HG03442 (cell line): ENCODE data around the gene NFKBIL1.
A peak's percentile ranks its signal among the peaks of the same experiment; 100 is the strongest.
"Not testable (repeated sequence)": the region's sequence is repeated elsewhere in the genome, so short reads cannot be mapped to it uniquely, and the experiment has no call there.

Experiments
- ATAC-seq: cut with Tn5 transposase; IDR thresholded peaks from one replicate; pipeline ENCODE4 v1.9.1; 2021; ENCODE audit warnings: mild to moderate bottlenecking, moderate library complexity; ENCODE audit not compliant: unreplicated experiment

The NFKBIL1 gene

DNA sequence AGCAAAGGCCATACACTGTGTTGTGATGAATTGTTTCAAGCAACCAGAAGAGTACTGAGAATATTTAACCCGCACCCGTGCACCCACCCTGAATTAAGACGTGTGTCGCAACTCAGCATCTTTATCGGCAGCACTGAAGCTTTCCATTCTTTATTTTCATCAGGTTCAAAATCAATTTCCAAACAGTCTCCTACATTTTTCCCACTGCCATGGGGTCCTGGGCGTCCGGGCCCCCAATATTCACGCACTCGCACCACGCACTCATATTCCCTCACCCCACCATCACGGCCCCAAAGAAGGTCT is 33.0 kb downstream of the NFKBIL1 start:
- ATAC-seq, result no peak

DNA sequence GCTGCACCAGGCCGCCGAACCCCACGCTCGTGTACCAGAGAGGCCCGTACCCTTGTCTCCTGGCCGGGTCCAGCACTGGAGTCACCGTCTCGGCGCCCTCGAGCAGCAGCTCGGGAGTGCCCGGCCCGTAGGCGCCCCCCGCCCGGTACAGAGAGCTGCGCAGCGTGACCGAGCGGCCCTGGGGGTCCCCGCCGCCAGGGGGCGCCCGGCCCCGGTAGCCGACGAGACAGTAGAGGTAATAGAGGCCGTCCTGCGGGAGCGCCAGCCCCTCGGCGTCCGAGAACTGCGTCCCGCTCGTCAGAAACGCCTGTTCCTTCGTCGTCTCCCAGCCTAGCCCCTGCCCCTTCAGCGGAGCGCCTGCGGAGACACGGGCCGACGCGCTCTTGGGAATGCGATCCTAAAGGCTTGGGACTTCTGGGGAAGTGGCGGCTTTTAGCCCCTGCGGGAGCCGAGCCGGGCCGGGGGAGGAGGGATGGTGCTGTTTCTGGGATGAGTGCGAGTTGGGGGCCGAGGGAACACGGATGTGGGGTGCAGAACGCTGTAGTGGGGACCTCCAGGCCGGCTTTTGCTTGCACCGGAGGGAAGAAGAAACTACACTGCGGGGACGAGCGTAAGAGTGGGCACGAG is 33.5 kb downstream of the NFKBIL1 start:
- ATAC-seq, result peak; percentile 64

DNA sequence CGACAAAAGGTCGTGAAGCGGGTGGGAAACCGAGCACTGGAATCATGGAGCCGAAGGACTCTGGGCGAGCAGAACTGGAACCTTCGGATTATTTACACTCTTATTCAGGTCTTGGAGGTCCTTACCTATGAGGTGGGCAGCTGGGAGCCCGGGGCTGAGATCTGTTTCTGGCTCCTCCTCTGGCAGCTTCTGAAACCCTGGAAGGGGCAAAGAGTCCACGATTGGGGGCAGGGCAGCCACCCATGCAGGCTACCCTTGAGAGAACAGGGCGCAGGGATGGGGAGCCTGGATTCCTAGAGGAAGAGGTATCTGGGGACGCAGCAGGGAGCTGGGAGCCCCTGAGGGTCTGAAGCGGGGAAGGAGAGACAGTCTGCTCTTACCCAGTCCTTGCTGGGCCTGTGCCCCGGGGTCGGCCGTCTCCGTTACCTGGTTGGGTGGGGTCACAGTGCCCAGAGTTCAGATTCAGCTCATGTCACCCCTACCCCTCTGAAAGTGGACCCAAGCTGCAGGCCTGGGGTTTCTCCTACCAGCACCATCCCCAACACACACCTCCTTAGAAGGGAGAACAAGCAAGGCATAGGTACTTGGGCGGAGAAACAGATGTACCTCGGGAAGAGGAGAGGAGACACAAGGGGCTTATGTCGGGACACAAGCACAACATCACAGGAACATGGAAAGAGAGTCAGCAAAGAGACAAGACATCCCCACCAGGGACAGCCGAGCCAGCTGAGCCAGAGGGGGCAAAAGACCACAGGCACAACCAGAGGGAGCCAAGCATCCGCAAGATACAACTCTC is 34.2 kb downstream of the NFKBIL1 start:
- no peak for ATAC-seq

DNA sequence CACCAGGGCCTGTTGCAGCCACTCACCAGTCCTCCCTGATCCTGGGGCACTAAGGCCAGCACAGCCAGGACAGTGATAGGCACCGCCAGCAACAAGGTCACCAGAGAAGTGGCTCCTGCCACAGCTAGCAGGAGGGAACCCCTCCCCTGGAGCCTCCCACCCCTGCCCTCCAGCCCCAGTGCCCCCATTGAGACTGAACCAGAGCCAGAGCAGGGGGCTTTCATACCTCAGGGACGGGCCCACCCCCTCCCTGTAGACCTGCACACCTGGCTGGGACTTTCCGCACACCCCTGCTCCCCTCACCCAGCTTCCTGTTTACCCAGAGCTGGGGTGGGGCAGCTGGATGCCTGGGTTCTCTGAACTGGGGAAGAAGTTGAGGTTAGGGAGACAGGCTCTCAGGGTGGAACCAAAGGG is 34.8 kb downstream of the NFKBIL1 start, which contains the start of gene LTB:
Gene LTB (minus strand): TSS at position 195 of the 414 bp plus-strand sequence. CDS start 7 bp downstream, at position 188.
- no peak for ATAC-seq

DNA sequence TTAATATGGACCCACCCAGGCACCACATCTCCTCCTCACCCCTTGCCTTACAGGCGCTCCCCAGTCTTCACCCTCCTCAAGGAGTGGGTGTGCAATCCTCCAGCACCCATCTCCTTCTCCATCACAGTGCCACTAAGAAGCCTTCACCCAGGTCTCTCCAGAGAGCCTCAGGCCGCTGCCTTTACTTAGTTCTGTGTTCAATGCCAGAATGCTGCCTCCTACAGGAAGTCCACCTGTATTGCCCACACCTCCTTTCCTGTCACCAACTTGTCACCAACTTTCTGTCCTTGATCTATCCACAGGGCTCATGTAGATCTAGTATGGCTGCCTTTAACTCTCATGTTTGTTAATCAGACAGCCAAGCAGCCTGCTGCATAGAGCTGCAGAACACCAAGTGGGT is 38.1 kb downstream of the NFKBIL1 start:
- ATAC-seq, result no peak

DNA sequence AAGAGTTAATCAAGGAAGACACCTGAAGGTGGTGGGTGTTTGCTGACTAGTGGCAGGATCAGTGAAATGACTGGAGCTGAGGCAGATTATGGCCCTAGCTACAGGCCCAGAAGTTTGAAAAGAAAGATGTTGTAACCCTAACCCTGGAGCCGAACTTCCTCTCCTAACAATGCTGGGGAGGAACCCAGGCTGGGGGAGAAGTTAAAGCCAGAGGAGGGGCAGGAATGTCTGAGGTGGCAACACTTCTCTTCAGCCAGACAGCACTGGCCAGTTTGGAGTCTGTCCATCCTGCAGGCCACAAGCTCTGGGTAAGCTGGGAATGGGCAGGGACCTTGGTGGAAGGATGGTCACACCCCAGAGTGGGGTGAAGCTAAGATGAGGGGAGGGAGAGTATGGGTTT is 38.6 kb downstream of the NFKBIL1 start, which contains the start of gene LST1:
Gene LST1 (plus strand): TSS at position 270 of the 400 bp plus-strand sequence. CDS start 1,023 bp downstream, outside the sequence.
- ATAC-seq, result no peak

DNA sequence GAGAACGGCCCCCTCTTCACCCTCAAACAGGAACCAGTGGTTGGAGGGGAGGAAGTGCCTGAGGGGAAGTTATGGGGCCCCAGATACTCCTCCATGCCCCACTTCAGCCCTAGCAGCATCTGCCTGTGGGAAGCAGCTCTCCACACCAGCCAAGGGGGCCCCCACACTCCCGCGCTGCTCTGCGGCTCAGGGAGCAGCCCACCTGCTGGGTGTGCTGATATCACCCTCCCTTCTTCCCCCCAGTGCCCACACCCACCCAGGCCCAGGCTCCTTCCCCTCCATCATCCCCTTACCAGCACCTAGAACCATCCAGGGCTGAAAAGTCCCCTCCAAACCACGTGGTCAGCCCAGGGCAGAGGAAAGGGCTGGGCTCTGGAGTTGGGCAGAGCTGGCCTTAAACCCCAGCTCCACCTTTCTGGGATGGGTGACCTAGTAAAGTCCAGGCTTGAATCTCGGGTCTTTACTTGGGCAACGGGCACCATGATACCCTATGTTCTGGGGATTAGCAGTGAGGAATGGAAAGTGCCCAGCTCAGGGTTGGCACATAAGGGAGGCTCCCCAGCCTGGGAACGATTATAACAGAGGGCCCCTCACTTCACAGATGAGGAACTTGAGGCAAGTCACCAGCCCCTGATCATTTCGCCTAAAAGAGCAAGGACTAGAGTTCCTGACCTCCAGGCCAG is 39.3 kb downstream of the NFKBIL1 start:
- no peak for ATAC-seq

DNA sequence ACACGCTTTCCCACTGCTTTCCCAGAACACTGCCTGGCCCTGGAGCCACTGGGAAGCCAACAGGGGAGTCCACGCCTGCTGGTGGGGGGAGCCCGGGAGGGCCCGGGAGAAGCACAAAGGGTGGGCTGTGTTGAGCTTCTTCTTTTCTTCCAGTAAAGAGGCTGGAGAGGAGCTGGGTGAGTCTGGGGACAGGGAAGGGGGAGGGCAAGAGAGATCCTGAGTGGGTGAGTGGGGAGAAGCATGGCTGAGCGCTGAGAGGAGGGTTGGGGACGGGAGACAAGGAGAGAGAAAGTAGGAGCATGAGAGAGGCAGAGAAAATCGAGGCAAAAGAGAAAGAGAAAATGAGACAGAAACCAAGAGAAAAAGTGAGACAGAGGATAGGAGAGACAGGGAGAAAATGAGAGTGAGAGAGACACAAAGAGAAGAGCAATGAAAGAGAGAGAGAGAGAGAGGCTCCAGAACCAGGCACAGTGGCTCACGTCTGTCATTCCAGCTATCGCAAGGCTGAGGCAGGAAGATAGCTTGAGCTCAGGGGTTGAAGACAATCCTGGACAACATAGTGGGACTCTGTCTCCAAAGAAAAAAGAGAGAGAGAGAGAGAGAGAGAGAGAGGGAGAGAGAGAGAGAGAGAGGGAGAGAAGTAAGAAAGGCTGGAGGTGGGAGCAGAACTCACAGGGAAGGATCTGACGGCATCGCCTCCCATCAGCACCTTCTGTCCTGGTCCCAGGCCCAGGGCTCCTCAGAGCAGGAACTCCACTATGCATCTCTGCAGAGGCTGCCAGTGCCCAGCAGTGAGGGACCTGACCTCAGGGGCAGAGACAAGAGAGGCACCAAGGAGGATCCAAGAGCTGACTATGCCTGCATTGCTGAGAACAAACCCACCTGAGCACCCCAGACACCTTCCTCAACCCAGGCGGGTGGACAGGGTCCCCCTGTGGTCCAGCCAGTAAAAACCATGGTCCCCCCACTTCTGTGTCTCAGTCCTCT is 40.7 kb downstream of the NFKBIL1 start:
- no peak for ATAC-seq

DNA sequence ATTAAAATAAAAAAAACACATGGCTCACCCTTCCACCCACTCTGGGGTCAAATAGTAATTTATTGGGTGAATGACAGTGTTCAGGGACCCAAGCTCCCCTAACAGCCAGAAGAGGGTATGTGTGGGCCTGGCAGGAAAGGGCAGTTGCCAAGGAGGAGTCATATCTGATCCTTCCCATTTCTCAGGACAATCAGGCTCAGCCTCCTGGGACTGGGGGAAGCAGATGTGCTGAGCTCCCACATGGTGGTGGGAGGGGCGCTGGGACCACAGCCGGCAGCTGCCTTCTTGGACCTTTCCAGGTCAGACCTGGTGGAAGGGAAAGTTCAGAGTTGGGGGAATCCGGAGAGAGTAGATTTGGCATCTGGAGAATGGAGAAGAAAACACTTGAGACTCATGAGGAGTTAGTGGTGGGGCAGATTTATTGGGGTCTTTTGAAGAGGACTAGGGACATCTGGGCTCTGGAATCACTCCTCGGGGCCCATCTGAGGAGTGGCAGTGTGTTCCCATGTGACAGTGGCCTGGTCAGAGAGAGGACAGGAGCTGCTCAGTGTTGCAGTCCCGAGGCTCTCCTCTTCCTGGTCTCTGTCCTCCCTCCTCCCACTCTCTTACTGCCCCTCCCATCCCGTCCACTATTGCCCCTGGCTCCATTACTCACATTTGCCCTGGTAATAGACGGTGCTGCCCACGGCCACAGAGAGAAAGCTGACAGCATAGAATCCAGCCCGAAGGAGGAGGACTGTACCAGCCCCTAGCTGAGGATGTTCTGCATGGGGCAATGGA is 41.7 kb downstream of the NFKBIL1 start:
- ATAC-seq, result no peak

DNA sequence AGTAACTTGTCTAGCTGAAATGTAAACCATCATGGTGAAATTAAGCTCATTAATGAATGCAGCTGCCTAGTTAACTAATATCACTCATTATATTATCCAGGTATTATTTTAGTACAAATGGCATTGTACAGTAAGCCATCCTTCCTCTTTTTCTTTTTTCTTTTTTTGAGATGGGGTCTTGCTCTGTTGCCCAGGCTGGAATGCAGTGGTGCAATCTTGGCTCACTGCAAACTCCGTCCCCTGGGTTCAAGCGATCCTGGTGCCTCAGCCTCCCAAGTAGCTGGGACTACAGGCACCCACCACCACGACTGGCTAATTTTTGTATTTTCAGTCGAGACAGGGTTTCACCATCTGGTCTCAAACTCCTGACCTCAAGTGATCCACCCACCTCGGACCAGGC is 43.3 kb downstream of the NFKBIL1 start:
- not testable (repeated sequence) for ATAC-seq

DNA sequence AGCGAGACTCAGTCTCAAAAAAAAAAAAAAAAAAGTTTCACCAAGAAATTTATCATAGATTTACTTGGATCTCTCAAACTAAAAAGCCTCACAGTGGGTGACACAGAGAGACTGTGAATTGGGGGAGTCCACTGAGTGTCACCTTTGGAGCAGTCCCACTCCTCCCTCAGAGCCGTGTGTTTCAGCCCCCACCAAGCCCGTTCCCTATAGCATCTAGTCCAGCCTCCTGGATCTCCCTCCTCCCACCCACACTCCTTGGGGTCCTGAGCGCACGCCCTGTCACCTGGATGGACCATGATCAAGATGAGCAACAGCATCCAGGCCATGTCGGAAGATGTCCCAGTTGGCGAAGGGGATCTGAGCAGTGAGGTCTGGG is 45.0 kb downstream of the NFKBIL1 start:
- no peak for ATAC-seq

DNA sequence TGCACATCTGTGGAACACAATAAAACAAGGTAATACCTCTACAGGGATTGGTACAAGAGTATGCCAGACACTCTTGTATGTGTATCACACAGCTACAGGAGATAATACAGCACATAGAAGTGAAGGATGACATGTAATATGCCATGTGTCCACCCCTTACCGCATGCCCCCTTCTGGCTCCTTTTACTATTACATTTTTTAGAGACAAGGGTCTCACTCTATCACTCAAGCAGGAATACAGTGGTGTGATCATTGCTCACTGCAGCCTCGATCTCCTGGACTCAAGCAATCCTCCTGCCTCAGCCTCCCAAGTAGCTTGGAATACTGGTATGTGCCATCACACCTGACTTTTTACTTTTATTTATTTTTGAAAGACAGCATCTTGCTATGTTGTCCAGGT is 49.6 kb downstream of the NFKBIL1 start:
- ATAC-seq, result no peak

DNA sequence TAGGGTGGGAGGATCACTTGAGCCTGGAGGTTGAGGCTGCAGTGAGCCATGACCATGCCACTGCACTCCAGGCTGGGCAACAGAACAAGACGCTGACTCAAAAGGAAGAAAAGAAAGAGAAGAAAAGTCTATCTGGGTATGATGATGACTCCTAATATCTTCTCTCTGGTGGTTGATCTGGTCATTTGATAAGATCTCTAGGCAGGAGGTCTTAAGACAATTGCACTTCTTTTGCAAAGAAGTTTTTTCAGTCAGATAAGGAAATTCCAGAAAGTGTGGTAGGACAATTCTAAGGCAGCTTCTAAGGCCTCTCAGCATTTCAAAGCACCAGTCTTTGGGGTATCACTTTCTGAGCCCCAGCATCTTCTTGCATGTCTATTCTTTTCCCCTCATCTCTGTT is 59.9 kb downstream of the NFKBIL1 start:
- no peak for ATAC-seq
